GM18951 (cell line): Measurements from ENCODE around the gene UXT.

ENCODE experiments used
- POLR2A ChIP-seq: IDR thresholded peaks from 4 replicates; pipeline ENCODE4 v1.6.1; 2011; ENCODE audit warnings: mild to moderate bottlenecking; ENCODE audit not compliant: insufficient read length, insufficient read depth; ENCODE audit errors: extremely low read depth
- in situ Hi-C: fragments of 300-500 bp; cut with MboI; formaldehyde crosslinking; loops from one replicate; pipeline ENCODE4 v1.12.0; 2022; ENCODE audit warnings: low sequenced_read_pairs, mixed read lengths, inconsistent platforms; ENCODE audit not compliant: unreplicated experiment

Gene UXT

GRCh38 chrX:47661539-47661938 is 2.6 kb upstream of the UXT start:
- in situ Hi-C loops: no loop called here
- no peak for TF ChIP-seq POLR2A

- in situ Hi-C loops: no loop called here
- TF ChIP-seq POLR2A: no peak
Measured at GRCh38 chrX:47659421-47659726, 394 bp upstream of the UXT start.

- in situ Hi-C loops: no loop called here
- TF ChIP-seq POLR2A: no peak
Measured at GRCh38 chrX:47658301-47658683, 688 bp downstream of the UXT start.

GRCh38 chrX:47651043-47651905 is 7.7 kb downstream of the UXT start:
- in situ Hi-C loops: no loop called here
- TF ChIP-seq POLR2A: no peak

- in situ Hi-C loops: no loop called here
- peak; percentile 55 for TF ChIP-seq POLR2A
Measured at GRCh38 chrX:47650164-47651042, 8.6 kb downstream of the UXT start, which contains the start of gene ELK1. TSS of gene ELK1 (minus strand) at chrX:47650563. CDS start at chrX:47641441, 9,122 bp downstream.

GRCh38 chrX:47649781-47650163 is 9.2 kb downstream of the UXT start:
- in situ Hi-C loops: no loop called here
- no peak for TF ChIP-seq POLR2A

GRCh38 chrX:47649271-47649670 is 9.7 kb downstream of the UXT start:
- TF ChIP-seq POLR2A: no peak
- in situ Hi-C loops: no loop called here

GRCh38 chrX:47648376-47648775 is 10.6 kb downstream of the UXT start:
- in situ Hi-C loops: no loop called here

GRCh38 chrX:47646636-47647035 is 12.3 kb downstream of the UXT start:
- no peak for TF ChIP-seq POLR2A
- in situ Hi-C loops: no loop called here

More at GRCh38 chrX:47648376-47648775, 10.6 kb downstream of the UXT start:
- TF ChIP-seq POLR2A: no peak

GRCh38 chrX:47645530-47645929 is 13.4 kb downstream of the UXT start:
- no peak for TF ChIP-seq POLR2A
- in situ Hi-C loops: no loop called here

- in situ Hi-C loops: no loop called here
- TF ChIP-seq POLR2A: no peak
Measured at GRCh38 chrX:47644557-47645091, 14.4 kb downstream of the UXT start.

GRCh38 chrX:47643926-47644325 is 15.1 kb downstream of the UXT start:
- in situ Hi-C loops: no loop called here
- no peak for TF ChIP-seq POLR2A

- no peak for TF ChIP-seq POLR2A
- in situ Hi-C loops: no loop called here
Measured at GRCh38 chrX:47638816-47639215, 20.2 kb downstream of the UXT start.
